Measurements from ENCODE around the gene AFM. TPM values are rescaled to one million over a fixed set of nuclear protein-coding genes. Genes with fewer than 3 reads are reported as not detected.
A peak's percentile ranks its signal among the peaks of the same experiment; 100 is the strongest.

The AFM gene
- total RNA-seq, 1 experiment from 2014 or later = not detected

DNA sequence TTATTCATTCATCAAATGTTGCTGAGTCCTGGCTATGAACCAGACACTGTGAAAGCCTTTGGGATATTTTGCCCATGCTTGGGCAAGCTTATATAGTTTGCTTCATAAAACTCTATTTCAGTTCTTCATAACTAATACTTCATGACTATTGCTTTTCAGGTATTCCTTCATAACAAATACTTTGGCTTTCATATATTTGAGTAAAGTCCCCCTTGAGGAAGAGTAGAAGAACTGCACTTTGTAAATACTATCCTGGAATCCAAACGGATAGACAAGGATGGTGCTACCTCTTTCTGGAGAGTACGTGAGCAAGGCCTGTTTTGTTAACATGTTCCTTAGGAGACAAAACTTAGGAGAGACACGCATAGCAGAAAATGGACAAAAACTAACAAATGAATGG lies 47.2 kb upstream of the AFM start:
- H3K27ac Mint-ChIP-seq (ENCODE audit: low read depth, unreplicated experiment) = no peak overlapping the region

DNA sequence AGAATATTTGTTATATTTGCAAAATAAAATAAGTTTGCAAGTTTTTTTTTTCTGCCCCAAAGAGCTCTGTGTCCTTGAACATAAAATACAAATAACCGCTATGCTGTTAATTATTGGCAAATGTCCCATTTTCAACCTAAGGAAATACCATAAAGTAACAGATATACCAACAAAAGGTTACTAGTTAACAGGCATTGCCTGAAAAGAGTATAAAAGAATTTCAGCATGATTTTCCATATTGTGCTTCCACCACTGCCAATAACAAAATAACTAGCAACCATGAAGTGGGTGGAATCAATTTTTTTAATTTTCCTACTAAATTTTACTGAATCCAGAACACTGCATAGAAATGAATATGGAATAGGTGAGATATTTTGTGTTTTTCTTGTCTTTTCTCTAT lies 45.6 kb upstream of the AFM start, which contains the start of gene AFP:
Gene AFP (plus strand): TSS at position 238 of the 400 bp plus-strand sequence. CDS start 42 bp downstream, at position 280.
- ChIA-PET POLR2A (no interaction called here), CTCF (interaction anchor here (1.6 kb wide), 1 partner anchor 95 kb away, joined by 4 read pairs; no protein-coding TSS in a partner anchor)
- intact Hi-C loops (cut with micrococcal nuclease) = no loop called here
- no peak for DNase-seq (ENCODE audit: unreplicated experiment)
- Mint-ChIP-seq H3K9me3 (ENCODE audit: unreplicated experiment) (no peaks in the 10 kb centered on the region), H3K27ac (ENCODE audit: low read depth, unreplicated experiment) (no peak within 1 kb of the TSS), H3K27me3 (ENCODE audit: insufficient read depth, unreplicated experiment) (peaks cover 43% of the 10 kb centered on the region), H3K36me3 (ENCODE audit: insufficient read depth, unreplicated experiment) (no peaks in the 10 kb centered on the region), H3K4me1 (ENCODE audit: insufficient read depth, unreplicated experiment) (no peaks in the 10 kb centered on the region), H3K4me3 (ENCODE audit: unreplicated experiment) (no peak within 1 kb of the TSS)
- no TSS peak for BruUV-seq (replicated peaks)
- TF ChIP-seq, protein P1, sequence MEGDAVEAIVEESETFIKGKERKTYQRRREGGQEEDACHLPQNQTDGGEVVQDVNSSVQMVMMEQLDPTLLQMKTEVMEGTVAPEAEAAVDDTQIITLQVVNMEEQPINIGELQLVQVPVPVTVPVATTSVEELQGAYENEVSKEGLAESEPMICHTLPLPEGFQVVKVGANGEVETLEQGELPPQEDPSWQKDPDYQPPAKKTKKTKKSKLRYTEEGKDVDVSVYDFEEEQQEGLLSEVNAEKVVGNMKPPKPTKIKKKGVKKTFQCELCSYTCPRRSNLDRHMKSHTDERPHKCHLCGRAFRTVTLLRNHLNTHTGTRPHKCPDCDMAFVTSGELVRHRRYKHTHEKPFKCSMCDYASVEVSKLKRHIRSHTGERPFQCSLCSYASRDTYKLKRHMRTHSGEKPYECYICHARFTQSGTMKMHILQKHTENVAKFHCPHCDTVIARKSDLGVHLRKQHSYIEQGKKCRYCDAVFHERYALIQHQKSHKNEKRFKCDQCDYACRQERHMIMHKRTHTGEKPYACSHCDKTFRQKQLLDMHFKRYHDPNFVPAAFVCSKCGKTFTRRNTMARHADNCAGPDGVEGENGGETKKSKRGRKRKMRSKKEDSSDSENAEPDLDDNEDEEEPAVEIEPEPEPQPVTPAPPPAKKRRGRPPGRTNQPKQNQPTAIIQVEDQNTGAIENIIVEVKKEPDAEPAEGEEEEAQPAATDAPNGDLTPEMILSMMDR (IDR thresholded peaks at IDR 0.05; ENCODE audit: unreplicated experiment) = no peak

More for the DNA sequence above, 47.2 kb upstream of the AFM start:
- Mint-ChIP-seq H3K27me3 (ENCODE audit: insufficient read depth, unreplicated experiment) (peaks cover 48% of the 10 kb centered on the region), H3K4me1 (ENCODE audit: insufficient read depth, unreplicated experiment) (no peaks in the 10 kb centered on the region), H3K36me3 (ENCODE audit: insufficient read depth, unreplicated experiment) (no peaks in the 10 kb centered on the region), H3K9me3 (ENCODE audit: unreplicated experiment) (no peaks in the 10 kb centered on the region), H3K4me3 (ENCODE audit: unreplicated experiment) (no peak overlapping the region)
- POLR2A ChIA-PET = interaction anchor here (1.0 kb wide), 1 partner anchor 175 kb away, joined by 4 read pairs; no protein-coding TSS in a partner anchor
- CTCF ChIA-PET = interaction anchor here (0.6 to 3.0 kb wide), 12 partner anchors 10 to 372 kb away, joined by 3 to 23 read pairs (median 3); no protein-coding TSS in a partner anchor
- peak; percentile 24 for DNase-seq (ENCODE audit: unreplicated experiment)
- intact Hi-C loops (cut with micrococcal nuclease) = loop anchor here (5.0 kb wide), 1 partner anchor 92 kb away; no protein-coding TSS in a partner anchor
- TF ChIP-seq, protein P1 (IDR thresholded peaks at IDR 0.05; ENCODE audit: unreplicated experiment) = peak; percentile 40
- no TSS peak for BruUV-seq (replicated peaks)

DNA sequence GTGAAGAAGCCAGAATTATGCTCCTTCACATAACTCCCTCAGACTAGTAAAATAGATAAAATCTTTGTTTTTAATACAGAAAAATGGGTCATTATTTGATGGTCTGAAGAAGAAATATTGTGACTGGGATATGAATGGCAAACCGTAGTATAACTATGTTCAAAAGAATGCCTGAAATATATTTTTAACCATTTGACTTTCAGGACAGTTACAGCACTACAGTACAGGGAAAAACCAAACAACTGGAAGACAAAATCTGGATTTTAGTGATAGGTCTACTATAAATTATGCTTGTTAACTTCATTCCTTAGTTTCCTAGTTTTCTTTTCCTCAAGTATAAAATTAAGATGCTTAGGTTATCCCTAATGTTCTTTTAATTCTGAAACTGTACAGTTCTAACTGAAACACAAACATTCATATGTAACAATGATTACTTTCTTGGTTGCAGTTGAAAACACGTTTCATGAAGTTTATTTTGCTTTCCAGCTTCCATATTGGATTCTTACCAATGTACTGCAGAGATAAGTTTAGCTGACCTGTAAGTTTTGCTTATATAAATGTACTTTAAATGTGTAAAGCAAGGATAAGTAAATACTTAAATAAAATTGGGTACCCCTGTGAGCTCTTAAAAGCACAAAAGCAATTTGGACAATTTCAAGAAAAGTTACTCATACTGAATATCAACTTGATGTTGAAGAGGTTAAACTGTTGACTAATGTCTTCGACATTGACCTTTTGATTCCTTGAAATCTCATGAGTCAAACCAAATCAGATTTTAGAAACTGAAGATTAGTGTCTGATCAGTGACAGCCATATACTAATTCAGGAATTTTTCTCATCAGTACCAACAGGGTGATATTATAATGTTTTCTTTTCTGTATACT lies 44.6 kb upstream of the AFM start:
- peaks cover 46% of the 10 kb centered on the region for H3K27me3 Mint-ChIP-seq (ENCODE audit: insufficient read depth, unreplicated experiment)
- no peak overlapping the region for H3K4me3 Mint-ChIP-seq (ENCODE audit: unreplicated experiment)
- H3K4me1 Mint-ChIP-seq (ENCODE audit: insufficient read depth, unreplicated experiment) = no peaks in the 10 kb centered on the region
- no peak for DNase-seq (ENCODE audit: unreplicated experiment)
- no TSS peak for BruUV-seq (replicated peaks)
- H3K27ac Mint-ChIP-seq (ENCODE audit: low read depth, unreplicated experiment) = no peak overlapping the region
- H3K36me3 Mint-ChIP-seq (ENCODE audit: insufficient read depth, unreplicated experiment) = no peaks in the 10 kb centered on the region
- POLR2A ChIA-PET = interaction anchor here (0.6 to 1.6 kb wide), 2 partner anchors 95 to 216 kb away, joined by 3 to 4 read pairs; no protein-coding TSS in a partner anchor
- H3K9me3 Mint-ChIP-seq (ENCODE audit: unreplicated experiment) = no peaks in the 10 kb centered on the region
- intact Hi-C loops (cut with micrococcal nuclease) = no loop called here
- CTCF ChIA-PET = interaction anchor here (0.9 to 2.0 kb wide), 2 partner anchors 9 to 95 kb away, joined by 4 to 9 read pairs; no protein-coding TSS in a partner anchor
- TF ChIP-seq, protein P1 (IDR thresholded peaks at IDR 0.05; ENCODE audit: unreplicated experiment) = no peak

DNA sequence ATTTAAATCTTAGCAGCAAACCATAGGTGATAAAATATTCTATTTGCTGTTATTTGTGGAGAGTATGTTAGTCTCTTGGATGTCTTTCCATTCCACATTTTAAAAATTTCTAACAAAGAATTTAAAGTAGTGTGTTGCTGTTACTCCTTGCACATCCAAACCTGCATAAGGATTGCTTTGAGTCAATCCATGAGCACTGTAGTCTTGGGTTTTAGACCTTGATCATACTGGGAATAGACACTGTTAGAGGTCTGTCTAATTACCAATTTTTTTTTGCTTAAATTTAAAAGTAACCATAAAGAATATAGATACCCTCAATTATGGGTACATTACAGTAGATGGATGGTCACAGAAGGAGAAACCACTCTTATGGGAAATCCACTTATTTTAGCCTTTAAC lies 44.0 kb upstream of the AFM start:
- CTCF ChIA-PET = interaction anchor here (0.9 to 2.0 kb wide), 3 partner anchors 9 to 96 kb away, joined by 4 to 9 read pairs (median 4); no protein-coding TSS in a partner anchor
- POLR2A ChIA-PET = interaction anchor here (0.6 to 1.6 kb wide), 3 partner anchors 13 to 217 kb away, joined by 3 to 4 read pairs (median 3); no protein-coding TSS in a partner anchor
- DNase-seq (ENCODE audit: unreplicated experiment) = no peak

More for the DNA sequence above, 44.0 kb upstream of the AFM start:
- Mint-ChIP-seq H3K36me3 (ENCODE audit: insufficient read depth, unreplicated experiment) (no peaks in the 10 kb centered on the region), H3K27ac (ENCODE audit: low read depth, unreplicated experiment) (no peak overlapping the region), H3K27me3 (ENCODE audit: insufficient read depth, unreplicated experiment) (peaks cover 51% of the 10 kb centered on the region), H3K4me3 (ENCODE audit: unreplicated experiment) (no peak overlapping the region), H3K9me3 (ENCODE audit: unreplicated experiment) (no peaks in the 10 kb centered on the region), H3K4me1 (ENCODE audit: insufficient read depth, unreplicated experiment) (peaks cover 6% of the 10 kb centered on the region)
- TF ChIP-seq, protein P1 (IDR thresholded peaks at IDR 0.05; ENCODE audit: unreplicated experiment) = no peak
- intact Hi-C loops (cut with micrococcal nuclease) = no loop called here
- no TSS peak for BruUV-seq (replicated peaks)

All from MCF 10A (cell line).